RPMI8226 (cell line): Measurements from ENCODE around the gene SLC47A2.

Source experiments
- DNase-seq: peaks from one replicate; pipeline ENCODE4 v3.0.0-alpha.2; 2015

The SLC47A2 gene

GRCh38 chr17:19642373-19642893 is 74.0 kb downstream of the SLC47A2 start:
- DNase-seq, result no peak

- DNase-seq, result no peak
Measured at GRCh38 chr17:19641687-19642372, 74.6 kb downstream of the SLC47A2 start.

GRCh38 chr17:19631905-19632304 is 84.5 kb downstream of the SLC47A2 start:
- no peak for DNase-seq

GRCh38 chr17:19630661-19631060 is 85.7 kb downstream of the SLC47A2 start:
- no peak for DNase-seq

- no peak for DNase-seq
Measured at GRCh38 chr17:19630035-19630434, 86.3 kb downstream of the SLC47A2 start.

GRCh38 chr17:19629449-19629848 is 86.9 kb downstream of the SLC47A2 start:
- no peak for DNase-seq
